Smooth muscle cell (in vitro differentiated cells): ENCODE results near the gene SGPP2. TPM values are rescaled to one million over a fixed set of nuclear protein-coding genes. Genes with fewer than 3 reads are reported as not detected.

Source experiments
- DNase-seq: peaks from one replicate; lab custom pipeline; 2025; ENCODE audit not compliant: unreplicated experiment; lab: John Stamatoyannopoulos, UW
- H2AFZ ChIP-seq: fragments of 200-600 bp; sonication (generic); 2 replicates; pipeline ENCODE4 v1.6.0; 2016; ENCODE audit warnings: antibody characterized with exemption, low read depth, mild to moderate bottlenecking
- H3F3A ChIP-seq: fragments of 200-600 bp; sonication (generic); 2 replicates; pipeline ENCODE4 v1.6.0; 2017; ENCODE audit warnings: antibody characterized with exemption, low read depth
- H3K27ac ChIP-seq: fragments of 200-600 bp; sonication (generic); 2 replicates; pipeline ENCODE4 v1.5.1; 2016; ENCODE audit warnings: low read depth, mild to moderate bottlenecking
- H3K27me3 ChIP-seq: fragments of 200-600 bp; sonication (generic); 2 replicates; pipeline ENCODE4 v1.6.1; 2016; ENCODE audit warnings: low read depth, mild to moderate bottlenecking
- H3K36me3 ChIP-seq: fragments of 200-600 bp; sonication (generic); 2 replicates; pipeline ENCODE4 v1.5.1; 2016; ENCODE audit warnings: low read depth
- H3K4me1 ChIP-seq: fragments of 200-600 bp; sonication (generic); 2 replicates; pipeline ENCODE4 v1.5.1; 2016; ENCODE audit warnings: low read depth
- H3K4me2 ChIP-seq: fragments of 200-600 bp; sonication (generic); 2 replicates; pipeline ENCODE4 v1.6.0; 2016; ENCODE audit warnings: mild to moderate bottlenecking
- H3K4me3 ChIP-seq: fragments of 200-600 bp; sonication (generic); 2 replicates; pipeline ENCODE4 v1.5.1; 2016; ENCODE audit warnings: mild to moderate bottlenecking
- H3K79me2 ChIP-seq: fragments of 200-600 bp; sonication (generic); 2 replicates; pipeline ENCODE4 v1.6.0; 2016; ENCODE audit warnings: low read depth, mild to moderate bottlenecking
- H3K9ac ChIP-seq: fragments of 200-600 bp; sonication (generic); 2 replicates; pipeline ENCODE4 v1.6.0; 2016; ENCODE audit warnings: low read depth
- H3K9me3 ChIP-seq: fragments of 200-600 bp; sonication (generic); replicated peaks from 2 replicates; pipeline ENCODE4 v1.5.1; 2016; ENCODE audit warnings: low read depth
- H4K20me1 ChIP-seq: fragments of 200-600 bp; sonication (generic); 2 replicates; pipeline ENCODE4 v1.6.0; 2016; ENCODE audit warnings: low read depth
- WGBS: methylation state at CpG from one replicate; pipeline ENCODE4 v1.1.7; 2016; ENCODE audit warnings: low lambda C conversion rate; 5-methylcytosine and 5-hydroxymethylcytosine counted together
- polyA plus RNA-seq: library from polyadenylated mRNA; unstranded; fragments of >200 nt; fragmentation: Nextera tagmentation; extraction: Ambion mirVana; gene quantifications from 2 replicates; pipeline ENCODE4 v1.2.1, GENCODE V29; 2016
- total RNA-seq: library from RNA; depleted of rRNA; stranded (reverse); fragments of >200 nt; gene quantifications from 2 replicates; pipeline ENCODE4 v1.2.3, GENCODE V29; 2014
- TF ChIP-seq, protein P1 (sequence below): fragments of 200-600 bp; sonication (generic); IDR thresholded peaks from 2 replicates; pipeline ENCODE4 v1.5.1; 2017; ENCODE audit warnings: borderline replicate concordance, mild to moderate bottlenecking, antibody characterized with exemption; ENCODE audit not compliant: insufficient read depth, poor library complexity, severe bottlenecking

The SGPP2 gene
- total and polyA plus RNA-seq, 2 experiments from 2014 or later = 0.66 to 1.4 TPM

DNA sequence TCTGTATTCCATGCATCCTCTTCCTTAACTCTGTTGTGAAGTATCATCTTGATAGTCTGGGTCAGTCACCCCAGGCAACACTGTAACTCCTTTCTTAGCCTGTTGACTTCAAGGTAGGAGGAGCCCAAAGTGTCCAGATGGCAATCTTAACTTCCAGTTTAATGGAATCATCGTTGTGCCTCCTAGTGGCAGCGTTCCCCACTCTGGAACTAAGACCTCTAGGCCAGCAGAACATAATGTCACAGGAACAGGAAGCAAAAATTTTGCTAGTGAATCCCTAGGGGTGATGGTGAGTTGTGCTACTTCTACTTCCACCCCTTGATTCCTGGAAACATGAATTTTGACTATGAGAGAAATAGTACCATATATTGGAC is 11.7 kb downstream of the SGPP2 start:
- Histone ChIP-seq H3K9me3 (no peaks in the 10 kb centered on the region), H4K20me1 (no peaks in the 10 kb centered on the region), H3K4me3 (no peak overlapping the region), H2AFZ (no peak overlapping the region), H3F3A (peaks cover 6% of the 10 kb centered on the region), H3K9ac (no peak overlapping the region), H3K4me1 (peaks cover 3% of the 10 kb centered on the region), H3K27me3 (peaks cover 23% of the 10 kb centered on the region), H3K27ac (no peak overlapping the region), H3K36me3 (no peaks in the 10 kb centered on the region), H3K4me2 (no peak overlapping the region), H3K79me2 (no peaks in the 10 kb centered on the region)
- TF ChIP-seq, protein P1, sequence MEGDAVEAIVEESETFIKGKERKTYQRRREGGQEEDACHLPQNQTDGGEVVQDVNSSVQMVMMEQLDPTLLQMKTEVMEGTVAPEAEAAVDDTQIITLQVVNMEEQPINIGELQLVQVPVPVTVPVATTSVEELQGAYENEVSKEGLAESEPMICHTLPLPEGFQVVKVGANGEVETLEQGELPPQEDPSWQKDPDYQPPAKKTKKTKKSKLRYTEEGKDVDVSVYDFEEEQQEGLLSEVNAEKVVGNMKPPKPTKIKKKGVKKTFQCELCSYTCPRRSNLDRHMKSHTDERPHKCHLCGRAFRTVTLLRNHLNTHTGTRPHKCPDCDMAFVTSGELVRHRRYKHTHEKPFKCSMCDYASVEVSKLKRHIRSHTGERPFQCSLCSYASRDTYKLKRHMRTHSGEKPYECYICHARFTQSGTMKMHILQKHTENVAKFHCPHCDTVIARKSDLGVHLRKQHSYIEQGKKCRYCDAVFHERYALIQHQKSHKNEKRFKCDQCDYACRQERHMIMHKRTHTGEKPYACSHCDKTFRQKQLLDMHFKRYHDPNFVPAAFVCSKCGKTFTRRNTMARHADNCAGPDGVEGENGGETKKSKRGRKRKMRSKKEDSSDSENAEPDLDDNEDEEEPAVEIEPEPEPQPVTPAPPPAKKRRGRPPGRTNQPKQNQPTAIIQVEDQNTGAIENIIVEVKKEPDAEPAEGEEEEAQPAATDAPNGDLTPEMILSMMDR = no peak
- DNase-seq = no peak
- WGBS = 78% methylated on average over 2 of the region's 2 CpGs

DNA sequence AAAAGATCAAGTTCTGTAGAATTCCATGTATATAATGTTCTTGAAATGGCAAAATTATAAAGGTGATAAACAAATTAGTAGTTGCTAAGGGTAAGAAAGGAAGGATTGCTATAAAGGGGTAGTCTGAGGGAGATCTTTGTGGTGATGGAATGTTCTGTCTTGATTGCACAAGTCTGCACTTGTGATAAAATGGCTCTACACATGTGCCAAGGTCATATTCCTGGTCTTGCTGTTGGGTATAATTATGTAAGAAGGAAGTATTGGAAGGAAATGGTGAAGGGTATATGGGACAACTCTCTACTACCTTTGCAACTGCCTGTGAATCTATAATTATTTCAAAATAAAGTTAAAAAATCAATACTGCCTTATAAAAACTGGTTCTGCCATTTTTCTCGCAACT is 15.3 kb downstream of the SGPP2 start:
- Histone ChIP-seq H3K4me1 (peaks cover 3% of the 10 kb centered on the region), H4K20me1 (no peaks in the 10 kb centered on the region), H3K79me2 (no peaks in the 10 kb centered on the region), H3K36me3 (no peaks in the 10 kb centered on the region), H3F3A (peaks cover 6% of the 10 kb centered on the region), H3K9ac (no peak overlapping the region), H3K27ac (no peak overlapping the region), H2AFZ (no peak overlapping the region), H3K4me2 (no peak overlapping the region), H3K27me3 (no peaks in the 10 kb centered on the region), H3K9me3 (no peaks in the 10 kb centered on the region), H3K4me3 (no peak overlapping the region)
- WGBS = 93% methylated on average over 1 of the region's 1 CpG
- DNase-seq = no peak
- TF ChIP-seq, protein P1 = no peak

DNA sequence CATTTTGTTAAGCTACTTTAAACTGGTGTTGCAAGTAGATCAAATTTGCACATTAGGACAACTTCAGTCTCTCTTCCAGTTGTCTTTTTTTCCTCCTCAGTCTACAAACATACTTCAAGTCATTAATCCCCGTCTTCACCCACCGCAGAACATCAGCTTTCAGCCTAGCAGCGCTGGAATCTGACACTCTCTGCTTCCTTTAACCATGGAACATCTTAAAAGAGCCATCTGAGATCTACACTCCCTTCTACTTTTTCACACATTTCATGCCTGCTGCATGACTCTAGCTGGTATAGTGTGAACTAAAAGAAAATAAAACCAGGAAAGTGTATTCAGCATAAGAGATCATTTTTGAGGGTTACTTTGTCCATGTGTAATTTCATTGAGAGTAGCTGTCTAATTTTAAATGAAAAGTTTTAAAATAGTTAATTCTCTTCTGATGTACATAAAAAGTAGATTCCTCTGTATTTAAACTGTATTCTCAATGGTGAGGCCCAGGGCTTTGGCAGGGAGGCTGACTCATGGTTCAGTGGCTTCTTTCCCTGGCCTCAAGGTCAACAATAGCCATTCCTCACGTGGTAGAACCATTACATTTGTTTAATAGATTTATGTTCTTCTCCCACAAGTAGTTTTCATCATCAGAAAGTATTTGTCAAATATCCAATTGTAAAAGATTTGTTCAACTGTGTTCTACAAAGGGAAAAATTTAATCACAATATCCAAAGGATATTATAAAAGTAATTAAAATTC is 16.5 kb downstream of the SGPP2 start:
- Histone ChIP-seq H4K20me1 (no peaks in the 10 kb centered on the region), H2AFZ (no peak overlapping the region), H3K9me3 (no peaks in the 10 kb centered on the region), H3K27me3 (no peaks in the 10 kb centered on the region), H3F3A (peaks cover 6% of the 10 kb centered on the region), H3K4me3 (no peak overlapping the region), H3K79me2 (no peaks in the 10 kb centered on the region), H3K4me1 (peaks cover 3% of the 10 kb centered on the region), H3K4me2 (peak overlapping the region; percentile 44), H3K27ac (peak overlapping the region; percentile 55), H3K9ac (no peak overlapping the region), H3K36me3 (no peaks in the 10 kb centered on the region)
- TF ChIP-seq, protein P1 = no peak
- DNase-seq = no peak
- WGBS = 5% methylated on average over 4 of the region's 4 CpGs

DNA sequence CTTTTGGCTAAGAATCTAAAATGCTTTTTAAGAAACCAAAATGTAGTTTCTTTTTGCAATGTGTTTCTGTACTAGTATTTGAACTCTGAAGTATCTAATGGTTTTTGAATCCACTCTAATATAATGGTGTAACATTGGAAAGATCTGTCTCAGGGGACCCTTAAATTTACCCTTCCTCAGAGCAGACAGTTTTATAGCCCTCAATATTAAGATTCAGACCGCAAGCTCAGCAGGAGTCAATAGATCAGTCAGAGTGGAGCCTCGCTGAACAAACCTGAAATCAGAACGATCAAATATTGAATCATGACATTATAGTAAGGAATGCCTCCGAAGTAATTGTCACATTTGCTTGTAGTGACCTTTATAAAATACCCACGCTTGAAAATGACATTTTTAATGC is 18.3 kb downstream of the SGPP2 start:
- Histone ChIP-seq H3K4me3 (no peak overlapping the region), H3F3A (peaks cover 6% of the 10 kb centered on the region), H3K79me2 (no peaks in the 10 kb centered on the region), H3K9ac (no peak overlapping the region), H2AFZ (no peak overlapping the region), H3K4me2 (no peak overlapping the region), H3K4me1 (peaks cover 3% of the 10 kb centered on the region), H4K20me1 (no peaks in the 10 kb centered on the region), H3K27me3 (no peaks in the 10 kb centered on the region), H3K36me3 (no peaks in the 10 kb centered on the region), H3K9me3 (no peaks in the 10 kb centered on the region), H3K27ac (no peak overlapping the region)
- WGBS = 84% methylated on average over 5 of the region's 5 CpGs
- TF ChIP-seq, protein P1 = no peak
- no peak for DNase-seq
